NCI-H1092 (cell line): ENCODE data around the gene DYNLT4.
"Not testable (repeated sequence)": the region's sequence is repeated elsewhere in the genome, so short reads cannot be mapped to it uniquely, and the experiment has no call there.

ENCODE experiments used
- DNase-seq: peaks from one replicate; lab custom pipeline; 2025; lab: John Stamatoyannopoulos, UW

Gene DYNLT4

GRCh38 chr1:44788120-44788860, 18.9 kb downstream of the DYNLT4 start, which contains the start of gene BEST4:
Gene BEST4, minus strand, starts transcription at chr1:44788170. Its CDS starts 465 bp downstream, at chr1:44787705.
- DNase-seq: no peak

- DNase-seq: no peak
Observed at GRCh38 chr1:44787506-44787905, 19.6 kb downstream of the DYNLT4 start.

GRCh38 chr1:44786841-44787426, 20.2 kb downstream of the DYNLT4 start:
- DNase-seq: no peak

- no peak for DNase-seq
Observed at GRCh38 chr1:44786138-44786840, 20.9 kb downstream of the DYNLT4 start.

- no peak for DNase-seq
Observed at GRCh38 chr1:44785501-44786137, 21.5 kb downstream of the DYNLT4 start.

GRCh38 chr1:44785029-44785380, 22.1 kb downstream of the DYNLT4 start:
- DNase-seq: no peak

GRCh38 chr1:44784094-44785028, 22.8 kb downstream of the DYNLT4 start:
- peak; percentile 5 for DNase-seq

- DNase-seq: no peak
Observed at GRCh38 chr1:44783697-44784093, 23.5 kb downstream of the DYNLT4 start.

- DNase-seq: no peak
Observed at GRCh38 chr1:44780583-44781121, 26.5 kb downstream of the DYNLT4 start.

GRCh38 chr1:44778705-44779576, 28.2 kb downstream of the DYNLT4 start:
- DNase-seq: no peak

- DNase-seq: no peak
Observed at GRCh38 chr1:44777969-44778635, 29.0 kb downstream of the DYNLT4 start.

- DNase-seq: no peak
Observed at GRCh38 chr1:44777547-44777946, 29.6 kb downstream of the DYNLT4 start.

- DNase-seq: no peak
Observed at GRCh38 chr1:44776730-44777068, 30.5 kb downstream of the DYNLT4 start.

GRCh38 chr1:44775930-44776729, 31.0 kb downstream of the DYNLT4 start:
- DNase-seq: no peak

- DNase-seq: peak; percentile 98
Observed at GRCh38 chr1:44775078-44775929, 31.8 kb downstream of the DYNLT4 start, which contains the start of gene RPS8. Gene RPS8, plus strand, starts transcription at chr1:44775540. Its CDS starts 57 bp downstream, at chr1:44775597.

GRCh38 chr1:44766421-44766820, 40.7 kb downstream of the DYNLT4 start:
- DNase-seq: not testable (repeated sequence)

- DNase-seq: no peak
Observed at GRCh38 chr1:44760876-44761275, 46.3 kb downstream of the DYNLT4 start.

GRCh38 chr1:44759077-44759476, 48.1 kb downstream of the DYNLT4 start:
- no peak for DNase-seq
